ENCODE measurements around the gene SHLD1.

The SHLD1 gene

DNA sequence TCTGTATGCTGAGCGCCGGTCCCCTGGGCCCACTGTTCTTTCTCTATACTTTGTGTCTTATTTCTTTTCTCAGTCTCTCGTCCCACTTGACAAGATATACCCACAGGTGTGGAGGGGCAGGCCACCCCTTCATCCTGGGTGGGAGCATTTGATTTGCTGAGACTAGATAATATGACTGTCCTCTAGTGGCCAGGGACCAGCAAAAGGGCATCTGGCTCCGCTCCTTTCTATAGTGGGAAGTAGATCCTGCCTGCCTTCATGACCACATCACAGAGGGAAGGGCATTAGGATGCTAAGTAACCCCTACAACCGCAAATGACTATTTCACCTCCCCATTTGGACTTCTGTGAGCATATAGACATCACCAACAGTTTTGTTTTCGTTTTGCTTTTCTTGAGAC lies 135.7 kb downstream of the SHLD1 start:
- TF ChIP-seq NFIC (IDR thresholded peaks at IDR 0.05) (no peak), RAD21 (IDR thresholded peaks at IDR 0.05; ENCODE audit: low read depth) (no peak), EP300 (IDR thresholded peaks at IDR 0.05; ENCODE audit: borderline replicate concordance) (no peak), TEAD4 (IDR thresholded peaks at IDR 0.05) (no peak), YY1 (IDR thresholded peaks at IDR 0.05; ENCODE audit: low read depth) (no peak), CEBPB (IDR thresholded peaks at IDR 0.05) (no peak), USF1 (IDR thresholded peaks at IDR 0.05) (no peak), ZBTB7A (IDR thresholded peaks at IDR 0.05; ENCODE audit: low read depth) (no peak), EGR1 (IDR thresholded peaks at IDR 0.05) (no peak), CREB1 (IDR thresholded peaks at IDR 0.05; ENCODE audit: low read depth) (no peak), TAF1 (IDR thresholded peaks at IDR 0.05; ENCODE audit: low read depth) (no peak), FOXM1 (IDR thresholded peaks at IDR 0.05; ENCODE audit: borderline replicate concordance, low read depth) (no peak), TCF12 (IDR thresholded peaks at IDR 0.05; ENCODE audit: low read depth) (no peak), REST (IDR thresholded peaks at IDR 0.05; ENCODE audit: low read depth) (no peak)
- TF ChIP-seq, protein P1, sequence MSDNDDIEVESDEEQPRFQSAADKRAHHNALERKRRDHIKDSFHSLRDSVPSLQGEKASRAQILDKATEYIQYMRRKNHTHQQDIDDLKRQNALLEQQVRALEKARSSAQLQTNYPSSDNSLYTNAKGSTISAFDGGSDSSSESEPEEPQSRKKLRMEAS (IDR thresholded peaks at IDR 0.05): no peak

- TF ChIP-seq TEAD4 (IDR thresholded peaks at IDR 0.05) (no peak), NFIC (IDR thresholded peaks at IDR 0.05) (no peak), REST (IDR thresholded peaks at IDR 0.05; ENCODE audit: low read depth) (no peak), EP300 (IDR thresholded peaks at IDR 0.05; ENCODE audit: borderline replicate concordance) (no peak), FOXM1 (IDR thresholded peaks at IDR 0.05; ENCODE audit: borderline replicate concordance, low read depth) (no peak)
Observed at GRCh38 chr20:5886788-5887187, 136.6 kb downstream of the SHLD1 start.

DNA sequence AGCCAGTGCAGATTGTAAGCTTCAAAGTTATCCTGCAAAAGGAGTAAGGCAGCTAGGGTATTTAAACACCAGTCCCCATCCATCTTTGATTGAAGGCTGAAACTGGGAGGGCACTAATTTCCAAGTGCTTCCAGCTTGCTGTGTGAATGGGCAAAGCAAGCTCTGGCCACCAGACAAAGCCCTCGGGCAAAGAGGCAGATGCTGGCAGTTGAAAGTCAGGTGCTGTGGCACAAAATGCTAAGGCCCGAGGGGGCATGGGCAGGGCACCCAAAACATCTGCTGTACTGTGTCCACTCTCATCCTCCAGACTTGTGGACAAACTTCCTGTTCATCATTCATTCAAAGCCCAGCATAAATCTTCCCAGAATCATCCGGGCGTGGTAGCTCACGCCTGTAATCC lies 137.2 kb downstream of the SHLD1 start:
- TF ChIP-seq TEAD4 (IDR thresholded peaks at IDR 0.05) (no peak), TCF12 (IDR thresholded peaks at IDR 0.05; ENCODE audit: low read depth) (no peak), ZBTB7A (IDR thresholded peaks at IDR 0.05; ENCODE audit: low read depth) (no peak)

GRCh38 chr20:5888041-5888440 lies 137.8 kb downstream of the SHLD1 start:
- TF ChIP-seq TCF12 (IDR thresholded peaks at IDR 0.05; ENCODE audit: low read depth): no peak
- TF ChIP-seq CREB1 (IDR thresholded peaks at IDR 0.05; ENCODE audit: low read depth): no peak
- TF ChIP-seq RAD21 (IDR thresholded peaks at IDR 0.05; ENCODE audit: low read depth): no peak
- no peak for TF ChIP-seq EGR1 (IDR thresholded peaks at IDR 0.05)
- TF ChIP-seq FOXM1 (IDR thresholded peaks at IDR 0.05; ENCODE audit: borderline replicate concordance, low read depth): no peak
- no peak for TF ChIP-seq ZBTB7A (IDR thresholded peaks at IDR 0.05; ENCODE audit: low read depth)
- no peak for TF ChIP-seq NFIC (IDR thresholded peaks at IDR 0.05)
- TF ChIP-seq TAF1 (IDR thresholded peaks at IDR 0.05; ENCODE audit: low read depth): no peak
- no peak for TF ChIP-seq TEAD4 (IDR thresholded peaks at IDR 0.05)
- no peak for TF ChIP-seq CEBPB (IDR thresholded peaks at IDR 0.05)
- TF ChIP-seq, protein P1 (IDR thresholded peaks at IDR 0.05): no peak

- TF ChIP-seq CREB1 (IDR thresholded peaks at IDR 0.05; ENCODE audit: low read depth) (no peak), NFIC (IDR thresholded peaks at IDR 0.05) (no peak), TEAD4 (IDR thresholded peaks at IDR 0.05) (no peak), CEBPB (IDR thresholded peaks at IDR 0.05) (no peak), REST (IDR thresholded peaks at IDR 0.05; ENCODE audit: low read depth) (no peak), RAD21 (IDR thresholded peaks at IDR 0.05; ENCODE audit: low read depth) (no peak), EGR1 (IDR thresholded peaks at IDR 0.05) (no peak), TCF12 (IDR thresholded peaks at IDR 0.05; ENCODE audit: low read depth) (no peak), FOXM1 (IDR thresholded peaks at IDR 0.05; ENCODE audit: borderline replicate concordance, low read depth) (no peak), EP300 (IDR thresholded peaks at IDR 0.05; ENCODE audit: borderline replicate concordance) (no peak), TAF1 (IDR thresholded peaks at IDR 0.05; ENCODE audit: low read depth) (no peak)
Observed at GRCh38 chr20:5890773-5891441, 140.7 kb downstream of the SHLD1 start.

Data from Ishikawa (cell line).